Measurements from ENCODE around the gene NINJ1. TPM values are rescaled to one million over a fixed set of nuclear protein-coding genes. Genes with fewer than 3 reads are reported as not detected.

NINJ1 gene
- total RNA-seq, 3 donors from 2014 or later, result 19.5 to 68.9 (median 23.2) TPM

DNA sequence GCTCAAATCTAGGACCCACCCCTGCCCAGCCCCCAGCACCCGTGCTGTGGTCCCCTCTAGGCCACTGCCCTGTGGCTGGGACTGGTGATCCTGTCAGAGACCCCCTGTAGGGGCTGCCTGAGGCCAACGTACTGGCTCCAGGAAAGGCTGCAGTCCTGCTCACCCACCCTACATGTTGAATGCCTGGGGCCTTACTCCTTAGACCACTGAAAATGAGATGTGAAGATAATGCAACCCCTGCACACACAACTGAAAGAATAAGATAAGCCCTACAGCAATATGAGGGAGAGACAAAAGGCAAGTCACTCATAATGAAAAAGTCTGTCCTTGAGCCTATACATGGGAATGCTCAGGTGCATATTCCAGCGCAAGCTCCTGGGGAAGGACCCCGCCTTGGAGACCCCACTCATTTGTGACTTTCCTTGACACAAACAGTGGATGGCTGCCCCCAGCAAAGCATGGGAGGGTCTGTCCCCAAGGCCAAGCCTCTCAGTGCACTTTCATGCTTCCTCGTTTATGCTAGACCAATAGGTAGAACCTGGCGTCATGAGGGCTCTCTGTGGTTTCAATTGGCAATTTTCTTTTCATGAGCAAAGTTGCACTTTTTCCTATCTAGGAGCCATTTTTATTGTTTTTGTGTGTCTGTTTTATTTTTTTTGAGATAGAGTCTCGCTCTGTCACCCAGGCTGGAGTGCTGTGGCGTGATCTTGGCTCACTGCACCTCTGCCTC is 37.4 kb upstream of the NINJ1 start:
- ATAC-seq (no peak), DNase-seq (no peak)
- Histone ChIP-seq H3K36me3 (ENCODE audit: low read depth) (no peaks in the 10 kb centered on the region), H3K4me3 (no peak overlapping the region), H3K9me3 (no peaks in the 10 kb centered on the region), H3K4me1 (ENCODE audit: low read depth) (peaks cover 3% of the 10 kb centered on the region)
- intact Hi-C loops (cut with DNase I, micrococcal nuclease), result no loop called here
- TF ChIP-seq, protein P1, sequence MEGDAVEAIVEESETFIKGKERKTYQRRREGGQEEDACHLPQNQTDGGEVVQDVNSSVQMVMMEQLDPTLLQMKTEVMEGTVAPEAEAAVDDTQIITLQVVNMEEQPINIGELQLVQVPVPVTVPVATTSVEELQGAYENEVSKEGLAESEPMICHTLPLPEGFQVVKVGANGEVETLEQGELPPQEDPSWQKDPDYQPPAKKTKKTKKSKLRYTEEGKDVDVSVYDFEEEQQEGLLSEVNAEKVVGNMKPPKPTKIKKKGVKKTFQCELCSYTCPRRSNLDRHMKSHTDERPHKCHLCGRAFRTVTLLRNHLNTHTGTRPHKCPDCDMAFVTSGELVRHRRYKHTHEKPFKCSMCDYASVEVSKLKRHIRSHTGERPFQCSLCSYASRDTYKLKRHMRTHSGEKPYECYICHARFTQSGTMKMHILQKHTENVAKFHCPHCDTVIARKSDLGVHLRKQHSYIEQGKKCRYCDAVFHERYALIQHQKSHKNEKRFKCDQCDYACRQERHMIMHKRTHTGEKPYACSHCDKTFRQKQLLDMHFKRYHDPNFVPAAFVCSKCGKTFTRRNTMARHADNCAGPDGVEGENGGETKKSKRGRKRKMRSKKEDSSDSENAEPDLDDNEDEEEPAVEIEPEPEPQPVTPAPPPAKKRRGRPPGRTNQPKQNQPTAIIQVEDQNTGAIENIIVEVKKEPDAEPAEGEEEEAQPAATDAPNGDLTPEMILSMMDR (IDR thresholded peaks at IDR 0.05), result no peak

DNA sequence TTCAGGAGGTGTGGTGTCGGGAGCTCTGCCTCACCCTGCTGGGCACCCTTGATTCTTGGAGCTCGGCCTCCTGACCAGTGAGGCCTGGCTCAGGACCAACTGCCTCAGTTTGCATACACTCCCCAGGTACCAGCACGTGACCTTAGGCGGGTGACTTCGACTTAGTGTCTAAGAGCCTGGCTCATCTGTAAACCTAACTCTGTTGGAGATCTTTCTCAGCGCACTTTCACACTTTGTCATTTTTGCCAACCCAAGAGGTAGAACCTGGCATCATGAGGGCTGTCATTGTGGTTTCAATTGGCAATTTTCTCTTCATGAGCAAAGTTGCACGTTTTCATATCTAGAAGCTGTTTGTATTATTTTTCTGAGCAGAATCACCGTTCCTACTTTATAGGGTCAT is 36.5 kb upstream of the NINJ1 start:
- TF ChIP-seq, protein P1 (IDR thresholded peaks at IDR 0.05), result no peak
- Histone ChIP-seq H3K4me1 (ENCODE audit: low read depth) (peaks cover 3% of the 10 kb centered on the region), H3K9me3 (no peaks in the 10 kb centered on the region), H3K4me3 (no peak overlapping the region), H3K36me3 (ENCODE audit: low read depth) (no peaks in the 10 kb centered on the region)
- DNase-seq (no peak), ATAC-seq (no peak)
- intact Hi-C loops (cut with DNase I, micrococcal nuclease), result no loop called here

DNA sequence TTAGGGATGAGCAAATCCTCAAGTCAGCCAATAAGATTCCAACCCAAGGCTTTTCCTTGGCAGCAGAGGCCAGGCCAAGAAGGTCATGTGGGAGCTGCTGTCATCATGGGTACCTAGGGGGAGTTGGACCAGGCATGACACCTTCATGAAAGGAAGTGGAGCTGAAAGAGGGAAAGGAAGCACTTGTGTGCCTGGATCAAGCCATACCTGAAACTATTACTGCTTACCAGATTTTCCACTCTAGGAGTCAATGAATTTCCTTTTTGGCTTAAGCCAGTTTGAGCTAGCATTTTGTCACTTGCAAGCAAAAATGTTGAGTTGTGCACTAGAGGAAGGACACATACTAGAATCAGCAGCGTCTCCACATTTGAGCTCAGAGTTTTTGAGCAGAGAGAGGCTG is 35.4 kb upstream of the NINJ1 start:
- Histone ChIP-seq H3K4me3 (no peak overlapping the region), H3K4me1 (ENCODE audit: low read depth) (peaks cover 3% of the 10 kb centered on the region), H3K36me3 (ENCODE audit: low read depth) (no peaks in the 10 kb centered on the region), H3K9me3 (no peaks in the 10 kb centered on the region)
- ATAC-seq, result no peak
- no peak for DNase-seq
- intact Hi-C loops (cut with DNase I, micrococcal nuclease), result loop anchor here in 1 of 2 donors (10.0 kb wide), 1 partner anchor 135 kb away; no protein-coding TSS in a partner anchor
- TF ChIP-seq, protein P1 (IDR thresholded peaks at IDR 0.05), result no peak

DNA sequence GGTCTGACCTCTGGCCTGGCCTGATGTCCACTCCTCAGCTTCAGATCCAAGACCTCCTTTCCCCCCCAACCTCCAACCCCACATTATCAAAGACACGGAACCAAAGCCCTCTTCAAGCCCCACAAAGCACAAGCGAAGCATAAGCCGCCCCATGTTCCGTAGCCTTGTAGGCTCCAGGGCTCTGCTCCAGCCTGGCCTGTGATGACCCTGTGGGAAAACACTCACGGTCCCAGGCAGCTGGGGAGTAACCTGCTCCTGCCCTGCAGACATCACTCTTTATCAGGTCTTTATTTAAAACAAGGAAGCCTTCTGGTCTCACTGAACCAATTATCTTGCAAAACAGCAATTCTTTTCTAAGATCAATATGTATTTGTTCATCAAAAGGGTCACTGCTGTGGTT is 34.5 kb upstream of the NINJ1 start:
- TF ChIP-seq, protein P1 (IDR thresholded peaks at IDR 0.05), result no peak
- no peaks in the 10 kb centered on the region for H3K36me3 ChIP-seq (ENCODE audit: low read depth)
- H3K4me1 ChIP-seq (ENCODE audit: low read depth), result peaks cover 3% of the 10 kb centered on the region
- intact Hi-C loops (cut with DNase I, micrococcal nuclease), result loop anchor here in 1 of 2 donors (10.0 kb wide), 1 partner anchor 136 kb away; no protein-coding TSS in a partner anchor
- H3K4me3 ChIP-seq, result no peak overlapping the region
- ATAC-seq, result no peak
- DNase-seq, result no peak
- H3K9me3 ChIP-seq, result no peaks in the 10 kb centered on the region

DNA sequence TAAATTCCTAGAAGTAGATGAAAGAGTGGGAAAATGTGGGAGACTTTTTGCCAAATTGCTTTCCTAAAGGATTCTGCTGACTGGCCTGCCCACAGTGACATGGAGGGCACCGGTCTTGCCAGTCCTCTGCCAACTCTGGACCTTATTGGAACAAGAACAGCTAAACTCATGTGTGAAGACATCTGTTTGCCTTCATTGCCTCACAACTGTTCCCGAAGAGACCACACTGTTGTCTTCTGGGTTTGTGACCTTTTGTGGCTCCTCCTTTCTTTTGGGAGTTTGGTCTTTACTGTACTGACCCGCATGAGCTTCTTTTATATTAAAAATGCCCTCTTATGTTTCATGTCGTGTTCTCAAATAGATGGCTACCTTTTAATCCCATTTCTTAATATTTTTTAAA is 33.8 kb upstream of the NINJ1 start:
- no peak overlapping the region for H3K4me3 ChIP-seq
- DNase-seq, result no peak
- H3K9me3 ChIP-seq, result no peaks in the 10 kb centered on the region
- no peak for ATAC-seq
- H3K36me3 ChIP-seq (ENCODE audit: low read depth), result no peaks in the 10 kb centered on the region
- peaks cover 3% of the 10 kb centered on the region for H3K4me1 ChIP-seq (ENCODE audit: low read depth)
- TF ChIP-seq, protein P1 (IDR thresholded peaks at IDR 0.05), result no peak
- intact Hi-C loops (cut with DNase I, micrococcal nuclease), result loop anchor here in 1 of 2 donors (10.0 kb wide), 1 partner anchor 137 kb away; no protein-coding TSS in a partner anchor

Data from mucosa of descending colon (tissue), 3 donors.